Measurements from ENCODE around the gene AKT3. TPM values are rescaled to one million over a fixed set of nuclear protein-coding genes. Genes with fewer than 3 reads are reported as not detected.

The AKT3 gene
- total and polyA plus RNA-seq, 2 of the 8 experiments (the other 6 are each of a cell fraction or from before 2014, with no cell fraction given): 6.0 to 36.4 TPM

GRCh38 chr1:243475966-243476365, 374.1 kb downstream of the AKT3 start:
- Histone ChIP-seq H3K56ac (replicated peaks; ENCODE audit: insufficient read length, low read depth, low read length) (no peak overlapping the region), H3K9me3 (ENCODE audit: insufficient read depth in 2 of 2, low read depth in 1 of 2, low read length in 1 of 2) (no peaks in the 10 kb centered on the region), H2BK5ac (ENCODE audit: low read depth, low read length) (no peak overlapping the region), H2BK15ac (ENCODE audit: low read length) (no peak overlapping the region), H3K36me3 (ENCODE audit: control insufficient read depth in 2 of 4, insufficient read depth in 4 of 4, low read length in 3 of 4) (no peaks in the 10 kb centered on the region), H2AFZ (ENCODE audit: low read length) (no peak overlapping the region), H3K4me2 (ENCODE audit: insufficient read depth in 1 of 2, low read depth in 2 of 2, low read length in 2 of 2) (no peak overlapping the region), H2BK12ac (ENCODE audit: low read depth, low read length) (no peak overlapping the region), H4K5ac (ENCODE audit: insufficient read length, low read depth, low read length) (no peak overlapping the region), H3K79me1 (ENCODE audit: low read depth, low read length) (no peaks in the 10 kb centered on the region), H3K23me2 (ENCODE audit: low read depth, low read length) (peaks cover 8% of the 10 kb centered on the region; the same call in 1 of the 2 replicates), H3K27ac (ENCODE audit: low read depth, low read length) (no peak overlapping the region), H3K23ac (ENCODE audit: insufficient read length) (no peak overlapping the region), H3K18ac (ENCODE audit: extremely low read depth, low read length) (no peak overlapping the region), H2BK20ac (ENCODE audit: low read length) (no peak overlapping the region), H3K4me1 (replicated peaks in 1 of 4; ENCODE audit: control insufficient read depth in 3 of 4, insufficient read depth in 4 of 4, low read length in 3 of 4) (peaks cover 12 to 37% (median 24%) of the 10 kb centered on the region in 4 experiments), H3K27me3 (replicated peaks in 1 of 4; ENCODE audit: control insufficient read depth in 3 of 4, extremely low read depth in 1 of 4, insufficient read depth in 3 of 4, low read length in 3 of 4) (no peaks in the 10 kb centered on the region; a peak in 1 of 7 replicates), H3K79me2 (ENCODE audit: control insufficient read depth in 1 of 2, insufficient read depth in 2 of 2, low read length in 2 of 2) (no peaks in the 10 kb centered on the region), H3K9ac (replicated peaks in 1 of 4; ENCODE audit: extremely low read depth in 1 of 4, low read depth in 3 of 4, low read length in 3 of 4) (no peak overlapping the region), H2BK120ac (replicated peaks; ENCODE audit: low read depth, low read length) (no peak overlapping the region), H3K4me3 (ENCODE audit: extremely low read depth in 1 of 4, insufficient read depth in 2 of 4, low read depth in 3 of 4, low read length in 4 of 4) (no peak overlapping the region), H3K14ac (ENCODE audit: insufficient read length) (no peak overlapping the region), H4K91ac (replicated peaks; ENCODE audit: insufficient read length, low read length) (no peak overlapping the region), H3K4ac (replicated peaks; ENCODE audit: insufficient read length, low read depth, low read length) (no peak overlapping the region), H2AK5ac (ENCODE audit: low read depth, low read length) (no peak overlapping the region), H4K20me1 (replicated peaks in 1 of 2; ENCODE audit: control insufficient read depth in 1 of 2, insufficient read depth in 2 of 2, low read length in 2 of 2) (no peaks in the 10 kb centered on the region), H4K8ac (ENCODE audit: extremely low read depth, insufficient read depth, low read length) (no peak overlapping the region)
- peak in 1 of 2 experiments; percentile 71 for DNase-seq (ENCODE audit: low read depth in 1 of 2, low spot score in 2 of 2)
- ChIA-PET POLR2A (ENCODE audit: partially characterized antibody) (interaction anchor here (0.6 kb wide), 1 partner anchor 275 kb away, joined by 3 read pairs; no protein-coding TSS in a partner anchor), CTCF (ENCODE audit: partially characterized antibody) (interaction anchor here (0.6 to 3.7 kb wide), 23 partner anchors 9 to 1677 kb away, joined by 3 to 15 read pairs (median 3); no protein-coding TSS in a partner anchor)
- FAIRE-seq: peak; percentile 70
- TF ChIP-seq ASH2L (IDR thresholded peaks at IDR 0.05; ENCODE audit: low read length) (no peak), ATF3 (IDR thresholded peaks at IDR 0.05; ENCODE audit: insufficient read depth, low read depth, low read length) (0 out of 2 replicates have a peak, but pooled peaks have one; percentile 24), SIN3A (conservative IDR thresholded peaks at IDR 0.05 in 1 of 2, IDR thresholded peaks at IDR 0.05 in 1 of 2; ENCODE audit: low read depth in 1 of 2, low read length in 2 of 2) (0 out of 4 replicates have a peak, but pooled peaks of 1 of the 2 experiments have one; percentile 24), FOSL1 (IDR thresholded peaks at IDR 0.05; ENCODE audit: insufficient read depth, low read depth, low read length) (no peak), CTCF (IDR thresholded peaks at IDR 0.05; ENCODE audit: control extremely low read depth in 1 of 3, insufficient read depth in 1 of 3, low read depth in 1 of 3, low read length in 3 of 3) (peak; percentile 55 to 75 (median 66)), RAD21 (IDR thresholded peaks at IDR 0.05 in 1 of 2, conservative IDR thresholded peaks at IDR 0.05 in 1 of 2; ENCODE audit: low read depth in 2 of 2, low read length in 2 of 2) (peak; percentile 88 to 92)
- 42% methylated on average over 7 of the region's 7 CpGs; no CpG with 5 or more reads in 1 of the 2 experiments for WGBS, 2 experiments (ENCODE audit: extremely low coverage in 1 of 2, insufficient coverage in 1 of 2, insufficient read length in 1 of 2, insufficient replicate concordance in 2 of 2, low coverage in 1 of 2, low lambda C conversion rate in 2 of 2, missing lambda C conversion rate in 1 of 2)

Data from H1 (cell line).